OCI-M2 (cell line): ENCODE measurements around the gene RUVBL1.
"Not testable (repeated sequence)": the region's sequence is repeated elsewhere in the genome, so short reads cannot be mapped to it uniquely, and the experiment has no call there.

Experiments
- DNase-seq: peaks from one replicate; lab custom pipeline; 2025; ENCODE audit not compliant: unreplicated experiment; lab: John Stamatoyannopoulos, UW

Gene RUVBL1

DNA sequence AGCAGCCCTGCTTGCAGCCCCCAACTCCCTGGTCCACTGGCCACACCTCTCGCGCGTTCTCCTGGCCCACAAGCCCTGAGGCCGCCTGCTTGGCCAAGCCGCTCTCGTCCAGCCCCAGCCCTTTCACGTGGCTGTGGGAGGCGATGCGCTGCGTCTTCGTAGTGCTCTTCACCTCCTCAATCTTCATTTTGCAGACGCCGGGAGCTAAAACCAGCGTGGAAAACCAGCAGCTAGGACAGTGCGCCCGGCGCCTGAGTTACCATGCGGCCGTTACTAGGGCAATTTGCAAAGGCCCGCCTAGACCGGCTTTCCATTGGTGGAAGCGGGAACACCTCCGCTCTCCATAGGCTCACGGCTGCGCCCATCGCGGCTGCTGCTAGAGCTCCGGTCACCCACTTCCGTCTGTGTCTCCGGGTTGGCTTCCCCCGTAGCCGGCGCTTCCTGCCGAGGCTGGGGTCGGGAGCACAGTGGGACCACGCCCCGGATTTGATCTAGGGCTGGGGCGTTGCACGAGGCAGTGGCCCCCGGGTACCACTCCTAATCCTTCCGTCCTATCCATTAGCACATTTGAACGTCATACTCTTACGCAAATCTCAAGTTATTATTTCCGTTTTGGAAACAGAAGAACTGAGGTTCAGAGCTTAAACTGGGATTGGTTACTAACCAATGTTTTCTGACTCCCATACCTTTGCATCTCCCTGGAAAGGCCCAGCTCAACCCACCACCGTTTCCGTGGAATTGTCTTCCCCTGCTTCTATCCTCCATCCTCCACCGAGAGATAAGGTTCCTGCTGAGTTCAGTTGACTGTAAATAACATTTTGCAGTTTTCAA lies at the start of gene RUVBL1:
Gene RUVBL1, minus strand, starts transcription at position 275 of the 831 bp plus-strand sequence. Its CDS starts 88 bp downstream, at position 187.
- DNase-seq: peak; percentile 89

- DNase-seq: no peak
Measured at GRCh38 chr3:128173200-128173599, 49.6 kb upstream of the RUVBL1 start.

DNA sequence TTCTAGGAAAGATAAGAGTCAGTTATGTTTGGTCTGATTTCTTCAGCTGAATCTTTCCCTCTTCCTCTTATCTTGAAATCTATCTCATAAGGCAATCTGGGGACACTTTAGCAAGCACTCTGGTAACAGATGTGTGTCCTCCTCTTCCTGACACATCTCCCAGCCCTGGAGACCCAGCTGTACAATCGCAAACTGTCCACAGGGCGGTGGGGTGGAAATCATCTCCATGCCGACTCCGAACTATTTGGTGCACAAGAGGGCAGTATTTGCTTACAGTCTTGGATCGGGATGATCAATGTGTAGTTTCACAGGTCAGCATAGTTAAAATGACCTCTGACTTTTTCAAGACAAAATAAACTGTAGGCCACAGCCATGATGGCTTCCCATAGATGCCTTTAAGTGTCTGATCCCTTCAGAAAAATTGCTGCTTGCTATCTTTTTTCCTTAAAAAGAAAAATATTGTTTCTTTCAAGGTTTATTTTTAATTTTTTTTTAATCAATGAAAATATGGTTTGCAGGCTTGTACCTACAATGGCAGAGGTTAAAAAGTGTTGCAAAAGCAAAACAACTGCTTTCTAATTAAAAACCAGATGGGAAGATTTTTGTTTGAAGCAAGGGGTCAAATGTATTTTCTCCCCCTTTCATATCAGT lies 47.4 kb upstream of the RUVBL1 start:
- peak; percentile 10 for DNase-seq

DNA sequence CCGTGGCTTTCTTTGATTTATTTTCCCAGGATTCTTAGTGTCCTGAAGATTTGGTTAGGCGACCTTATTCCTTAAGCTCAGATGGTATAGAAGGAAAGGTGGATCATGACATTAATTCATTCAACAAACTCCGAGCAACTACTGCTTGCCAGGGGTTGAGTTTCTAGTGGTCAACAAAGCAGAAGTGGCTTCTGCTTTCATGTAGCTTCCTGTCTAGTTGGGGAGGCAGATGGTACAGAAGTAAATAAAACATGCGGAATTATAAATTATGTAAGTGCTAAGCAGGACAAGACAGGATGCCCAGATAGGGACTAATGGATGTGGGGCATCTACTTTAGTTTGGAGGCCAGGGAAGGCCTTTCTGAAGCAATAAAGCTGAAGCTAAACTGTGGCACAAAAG lies 45.2 kb upstream of the RUVBL1 start:
- DNase-seq: no peak

DNA sequence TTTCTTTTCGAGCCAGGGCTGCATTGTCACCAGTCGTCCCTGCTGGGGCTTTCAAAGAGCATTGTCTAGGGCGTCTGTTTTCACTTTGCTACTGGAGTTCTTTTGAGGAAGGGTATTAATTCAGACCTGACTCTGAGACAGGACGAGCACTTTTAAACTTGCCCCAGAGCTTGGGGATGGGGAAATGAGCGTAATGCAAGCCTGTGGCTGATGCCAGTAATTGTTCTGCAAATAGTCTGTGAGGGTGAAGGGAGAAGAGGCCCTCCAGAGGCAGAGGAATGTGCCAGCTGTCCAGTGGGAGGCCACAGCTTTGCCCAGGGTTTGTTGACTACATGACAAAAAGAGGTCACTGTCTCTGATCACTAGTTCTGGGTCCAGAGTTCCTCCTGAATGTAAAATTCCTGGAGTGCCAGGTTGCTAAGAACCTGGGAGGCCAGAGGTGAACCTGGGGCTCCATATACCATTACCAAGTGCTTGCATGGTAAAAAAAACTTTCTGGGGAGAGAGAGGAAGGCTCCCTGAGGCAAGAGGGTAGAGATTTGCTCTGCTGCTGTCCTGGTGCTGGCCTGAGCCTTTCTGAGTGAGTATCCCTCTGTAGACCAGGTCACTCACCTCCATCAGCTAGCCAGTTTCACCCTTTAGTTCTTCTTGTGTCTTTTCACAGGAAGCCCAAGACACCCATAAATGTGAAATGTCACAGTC lies 44.5 kb upstream of the RUVBL1 start:
- DNase-seq: no peak

- no peak for DNase-seq
Measured at GRCh38 chr3:128167646-128167972, 44.0 kb upstream of the RUVBL1 start.

DNA sequence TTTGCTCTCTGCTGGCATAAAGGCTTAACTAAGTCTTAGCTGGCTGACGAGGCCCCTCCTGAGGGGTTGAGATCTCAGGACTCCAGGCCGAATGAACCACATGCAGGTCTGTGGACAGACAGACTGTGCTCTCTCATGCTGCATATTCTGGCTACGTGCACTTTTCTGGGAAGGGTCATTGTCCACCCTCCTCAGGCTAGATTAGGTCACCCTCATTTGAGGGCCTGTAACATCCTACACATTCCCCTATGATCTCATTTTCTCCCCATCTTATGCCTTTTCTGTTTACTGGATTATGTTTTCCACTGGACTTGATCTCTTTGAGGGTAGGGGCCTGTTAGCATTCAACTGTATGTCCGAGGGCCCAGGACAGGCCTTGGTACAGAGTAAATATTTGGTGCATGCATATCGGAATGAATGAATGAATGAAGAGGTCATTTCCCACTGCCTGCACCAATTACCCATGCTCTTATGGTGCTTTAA lies 43.4 kb upstream of the RUVBL1 start:
- DNase-seq: no peak

- no peak for DNase-seq
Measured at GRCh38 chr3:128163432-128163831, 39.8 kb upstream of the RUVBL1 start.

- no peak for DNase-seq
Measured at GRCh38 chr3:128160661-128161060, 37.0 kb upstream of the RUVBL1 start.

DNA sequence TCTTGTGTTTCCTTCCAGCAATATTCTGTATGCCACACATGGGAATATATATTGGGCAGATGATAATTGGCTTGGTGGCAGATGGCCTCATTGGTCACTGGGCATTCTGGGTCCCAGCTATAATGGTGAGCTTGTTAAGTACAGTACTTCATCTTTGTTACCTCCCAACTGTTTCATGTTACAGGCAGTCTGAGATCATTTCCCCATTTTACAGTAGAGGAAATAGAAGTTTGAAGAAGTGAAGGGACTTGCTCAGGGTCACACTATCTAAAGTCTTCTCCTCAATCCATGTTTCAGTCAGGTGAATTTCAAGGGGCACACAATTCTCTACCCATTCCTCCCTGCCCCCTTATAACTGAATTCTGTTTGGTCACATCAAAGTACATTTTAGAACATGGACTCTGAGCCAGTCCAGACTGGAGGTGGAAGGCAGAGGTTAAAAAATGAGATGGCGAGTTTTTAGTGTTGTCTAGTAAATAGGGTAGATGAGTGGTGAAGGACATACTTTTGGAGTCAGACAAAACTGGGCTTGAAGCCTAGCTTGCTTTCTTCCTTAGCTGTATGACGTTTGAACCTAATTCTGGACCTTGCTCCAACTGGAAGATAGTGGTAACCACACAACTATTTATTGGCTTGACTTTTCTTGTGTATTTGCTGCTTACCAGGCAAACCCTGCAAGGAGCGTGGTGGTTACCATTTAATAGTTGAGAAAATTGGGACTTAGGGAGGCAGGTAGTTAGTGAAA lies 32.2 kb upstream of the RUVBL1 start:
- no peak for DNase-seq

DNA sequence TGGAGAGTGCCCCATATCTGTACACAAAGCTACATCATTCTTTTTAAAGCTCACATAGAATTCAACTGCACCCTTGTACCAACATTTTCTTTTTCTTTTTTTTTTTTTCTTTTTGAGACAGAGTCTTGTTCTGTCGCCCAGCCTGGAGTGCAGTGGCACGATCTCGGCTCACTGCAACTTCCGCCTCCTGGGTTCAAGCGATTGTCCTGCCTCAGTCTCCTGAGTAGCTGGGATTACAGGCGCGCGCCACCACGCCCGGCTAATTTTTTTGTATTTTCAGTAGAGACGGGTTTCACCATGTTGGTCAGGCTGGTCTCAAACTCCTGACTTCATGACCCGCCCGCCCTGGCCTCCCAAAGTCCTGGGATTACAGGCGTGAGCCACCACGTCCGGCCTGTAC lies 30.7 kb upstream of the RUVBL1 start:
- DNase-seq: not testable (repeated sequence)

- peak; percentile 9 for DNase-seq
Measured at GRCh38 chr3:128153156-128154041, 29.8 kb upstream of the RUVBL1 start, which contains the start of gene EEFSEC. EEFSEC (plus strand) TSS chr3:128153481; CDS start chr3:128153508, 27 bp downstream.

DNA sequence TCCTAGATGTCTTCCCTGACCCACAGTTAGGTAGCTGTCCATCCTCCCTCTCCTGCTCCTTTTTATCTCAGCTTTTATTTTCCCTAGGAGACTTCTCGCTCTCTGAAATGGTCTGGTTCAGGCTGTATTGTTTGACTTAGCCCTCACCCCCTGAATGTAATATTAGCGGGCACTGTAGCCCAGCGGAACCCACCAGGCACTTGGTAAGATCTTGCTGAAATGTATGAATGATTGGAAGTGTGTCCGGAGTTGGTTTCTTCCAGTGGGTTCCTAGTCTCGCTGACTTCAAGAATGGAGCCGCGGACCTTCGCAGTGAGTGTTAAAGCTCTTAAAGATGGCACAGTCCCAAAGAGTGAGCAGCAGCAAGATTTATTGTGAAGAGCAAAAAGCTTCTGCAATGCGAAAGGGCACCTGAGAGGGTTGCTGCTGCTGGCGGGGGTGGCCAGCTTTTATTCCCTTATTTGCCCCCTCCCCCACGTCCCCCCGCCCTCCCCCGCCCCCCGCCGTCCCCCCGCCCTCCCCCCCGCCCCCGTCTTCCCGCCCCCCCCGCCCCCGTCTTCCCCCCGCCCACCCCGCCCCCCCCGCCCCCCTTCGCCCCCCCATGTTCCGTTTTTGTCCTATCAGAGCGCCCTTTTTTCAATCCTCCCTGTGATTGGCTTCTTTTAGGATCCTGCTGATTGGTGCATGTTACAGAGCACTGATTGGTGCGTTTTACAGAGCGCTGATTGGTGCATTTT lies 29.0 kb upstream of the RUVBL1 start:
- no peak for DNase-seq

- no peak for DNase-seq
Measured at GRCh38 chr3:128151758-128152274, 28.2 kb upstream of the RUVBL1 start.

DNA sequence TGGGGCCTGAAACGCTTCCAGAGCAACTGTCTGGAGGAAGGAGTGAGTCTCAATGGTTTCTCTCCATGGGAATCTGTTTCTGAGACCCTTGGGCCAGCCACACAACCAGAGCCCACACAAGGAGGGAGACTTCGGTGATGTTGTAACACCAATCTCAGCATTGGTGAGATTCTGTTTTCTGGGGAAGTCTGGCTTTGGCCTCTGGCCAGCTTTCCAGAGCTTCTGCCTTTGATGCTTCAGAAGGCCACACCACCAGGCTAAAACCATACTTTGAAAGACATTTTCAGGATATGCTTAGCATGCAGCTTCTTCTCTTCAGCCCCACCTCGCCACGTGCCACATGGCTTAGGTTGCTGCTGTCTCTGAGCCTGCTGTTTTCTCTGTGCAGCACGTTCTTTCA lies 26.0 kb upstream of the RUVBL1 start:
- DNase-seq: no peak

- DNase-seq: no peak
Measured at GRCh38 chr3:128146201-128146600, 22.6 kb upstream of the RUVBL1 start.

- DNase-seq: no peak
Measured at GRCh38 chr3:128145279-128145678, 21.7 kb upstream of the RUVBL1 start.

DNA sequence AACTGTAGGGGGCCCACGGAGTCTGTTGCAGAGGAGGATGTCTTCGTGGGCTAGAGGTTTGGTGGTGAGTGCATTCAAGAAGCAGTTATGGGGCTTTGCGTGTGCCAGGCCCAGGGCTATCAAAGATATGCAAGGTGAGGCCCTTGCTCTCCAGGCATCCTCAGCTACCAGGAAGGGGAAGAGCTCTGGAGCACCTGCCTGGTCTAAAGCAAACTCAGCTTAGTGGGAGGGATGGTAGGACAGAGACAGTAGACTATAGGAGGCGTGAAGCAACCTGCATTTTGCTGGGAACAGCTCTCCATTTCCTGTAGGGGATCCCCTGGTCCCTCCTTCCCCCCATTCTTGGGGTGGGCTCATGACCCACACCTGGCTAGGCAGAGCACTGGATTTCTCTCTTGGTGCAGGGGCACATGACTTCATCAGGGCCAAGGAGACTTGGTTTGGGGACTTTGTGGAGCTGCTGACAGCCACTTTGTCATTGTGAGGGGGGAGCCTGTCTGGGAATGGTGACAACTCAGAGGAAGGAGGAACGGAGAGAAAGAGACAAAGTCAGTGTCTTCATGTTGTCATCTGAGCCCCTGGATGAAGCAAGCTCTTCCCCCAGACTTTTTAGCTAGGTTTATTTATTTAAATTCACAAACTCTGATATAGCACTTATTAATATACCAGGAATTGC lies 21.0 kb upstream of the RUVBL1 start:
- DNase-seq: no peak

GRCh38 chr3:128143496-128143895 lies 19.9 kb upstream of the RUVBL1 start:
- no peak for DNase-seq
